GM12878 (cell line): ENCODE measurements around the gene CCDC82.

Source experiments
- CTCF ChIP-seq, 3 experiments: IDR thresholded peaks in 2 of 3; conservative IDR thresholded peaks in 1 of 3; 2 replicates each; pipeline ENCODE4 v1.5.1; 2011; ENCODE audit warnings: low read depth in 3 of 3, low read length in 3 of 3, mild to moderate bottlenecking in 3 of 3, control low read depth in 2 of 3, moderate library complexity in 2 of 3, inconsistent platforms in 1 of 3, mixed read lengths in 1 of 3; ENCODE audit not compliant: control insufficient read depth in 2 of 3, insufficient read depth in 1 of 3; ENCODE audit errors: extremely low read depth in 1 of 3
- EP300 ChIP-seq, 2 experiments: fragments of 150-350 bp in 1 of 2; IDR thresholded peaks; 2 replicates each; pipeline ENCODE4 v1.6.1; 2011 to 2012; ENCODE audit warnings: low read depth in 2 of 2, low read length in 2 of 2, borderline replicate concordance in 1 of 2, improper control_type of control experiment in 1 of 2, inconsistent platforms in 1 of 2; ENCODE audit not compliant: control insufficient read depth in 1 of 2
- EZH2 ChIP-seq: IDR thresholded peaks from 2 replicates; pipeline ENCODE4 v1.6.1; 2012; ENCODE audit warnings: low read depth, mild to moderate bottlenecking, control low read depth, inconsistent platforms, low read length, borderline replicate concordance; ENCODE audit not compliant: control insufficient read depth
- POLR2A ChIP-seq: IDR thresholded peaks from 2 replicates; pipeline ENCODE4 v1.6.1; 2011; ENCODE audit warnings: low read depth, mild to moderate bottlenecking, low read length
- POLR2AphosphoS2 ChIP-seq: IDR thresholded peaks from 2 replicates; pipeline ENCODE4 v1.6.1; 2011; ENCODE audit warnings: low read depth, mild to moderate bottlenecking, low read length, improper control_type of control experiment, moderate library complexity
- SP1 ChIP-seq: IDR thresholded peaks from one replicate; pipeline ENCODE4 v1.6.1; 2011; ENCODE audit warnings: low read depth, low read length
- TF ChIP-seq, protein P1 (sequence below): fragments of 450-650 bp; IDR thresholded peaks from 2 replicates; pipeline ENCODE4 v1.6.1; 2017; ENCODE audit warnings: mild to moderate bottlenecking

GRCh38 chr11:96384156-96384555 is 5.6 kb downstream of the CCDC82 start:
- no peak for TF ChIP-seq POLR2A
- TF ChIP-seq EZH2: no peak
- no peak for TF ChIP-seq SP1
- TF ChIP-seq, protein P1, sequence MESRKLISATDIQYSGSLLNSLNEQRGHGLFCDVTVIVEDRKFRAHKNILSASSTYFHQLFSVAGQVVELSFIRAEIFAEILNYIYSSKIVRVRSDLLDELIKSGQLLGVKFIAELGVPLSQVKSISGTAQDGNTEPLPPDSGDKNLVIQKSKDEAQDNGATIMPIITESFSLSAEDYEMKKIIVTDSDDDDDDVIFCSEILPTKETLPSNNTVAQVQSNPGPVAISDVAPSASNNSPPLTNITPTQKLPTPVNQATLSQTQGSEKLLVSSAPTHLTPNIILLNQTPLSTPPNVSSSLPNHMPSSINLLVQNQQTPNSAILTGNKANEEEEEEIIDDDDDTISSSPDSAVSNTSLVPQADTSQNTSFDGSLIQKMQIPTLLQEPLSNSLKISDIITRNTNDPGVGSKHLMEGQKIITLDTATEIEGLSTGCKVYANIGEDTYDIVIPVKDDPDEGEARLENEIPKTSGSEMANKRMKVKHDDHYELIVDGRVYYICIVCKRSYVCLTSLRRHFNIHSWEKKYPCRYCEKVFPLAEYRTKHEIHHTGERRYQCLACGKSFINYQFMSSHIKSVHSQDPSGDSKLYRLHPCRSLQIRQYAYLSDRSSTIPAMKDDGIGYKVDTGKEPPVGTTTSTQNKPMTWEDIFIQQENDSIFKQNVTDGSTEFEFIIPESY: no peak
- TF ChIP-seq EP300 (IDR thresholded peaks at IDR 0.05; ENCODE audit: borderline replicate concordance in 1 of 2, control insufficient read depth in 1 of 2, low read depth in 2 of 2, low read length in 2 of 2): no peak
- TF ChIP-seq CTCF (IDR thresholded peaks at IDR 0.05 in 2 of 3, conservative IDR thresholded peaks at IDR 0.05 in 1 of 3; ENCODE audit: control insufficient read depth in 2 of 3, extremely low read depth in 1 of 3, insufficient read depth in 1 of 3, low read depth in 3 of 3, low read length in 3 of 3): no peak
- no peak for TF ChIP-seq POLR2AphosphoS2
